HepG2 (cell line): ENCODE measurements around the gene EEF1AKMT3. TPM values are rescaled to one million over a fixed set of nuclear protein-coding genes. Genes with fewer than 3 reads are reported as not detected.

ENCODE experiments used
- ATF6 ChIP-seq: sonication (generic); formaldehyde crosslinking; conservative IDR thresholded peaks from 2 replicates; pipeline ENCODE4 v1.4.0; 2020; ENCODE audit warnings: missing genetic modification reagents
- CEBPG ChIP-seq: IDR thresholded peaks from 2 replicates; pipeline ENCODE4 v1.6.1; 2016
- CSRNP1 ChIP-seq: sonication (generic); formaldehyde crosslinking; IDR thresholded peaks from 2 replicates; pipeline ENCODE4 v1.8.1; 2023; ENCODE audit warnings: mild to moderate bottlenecking, missing genetic modification reagents
- HIC2 ChIP-seq: sonication (generic); formaldehyde crosslinking; IDR thresholded peaks from 2 replicates; pipeline ENCODE4 v1.9.0; 2022; ENCODE audit warnings: low read depth, missing genetic modification reagents
- HMG20B ChIP-seq: conservative IDR thresholded peaks from 2 replicates; pipeline ENCODE4 v1.6.1; 2016; ENCODE audit warnings: missing genetic modification reagents, missing compliant biosample characterization
- JARID2 ChIP-seq: sonication (generic); formaldehyde crosslinking; IDR thresholded peaks from 2 replicates; pipeline ENCODE4 v1.8.1; 2023; ENCODE audit warnings: missing genetic modification reagents, inconsistent platforms; ENCODE audit not compliant: insufficient replicate concordance
- KLF11 ChIP-seq: IDR thresholded peaks from 2 replicates; pipeline ENCODE4 v1.6.1; 2016; ENCODE audit warnings: missing compliant biosample characterization
- RERE ChIP-seq: IDR thresholded peaks from 2 replicates; pipeline ENCODE4 v1.6.1; 2016; ENCODE audit warnings: low read depth, missing genetic modification reagents, missing compliant biosample characterization
- SAP130 ChIP-seq: IDR thresholded peaks from 2 replicates; pipeline ENCODE4 v1.6.1; 2016; ENCODE audit warnings: low read depth
- SOX6 ChIP-seq, 2 experiments: fragments of 450-650 bp in 1 of 2; sonication (generic) in 1 of 2; formaldehyde crosslinking in 1 of 2; IDR thresholded peaks; 2 replicates each; pipeline versions ENCODE4 v1.4.0 to v1.6.1; 2017 to 2020; ENCODE audit warnings: antibody characterized with exemption in 1 of 2, mild to moderate bottlenecking in 1 of 2, missing genetic modification reagents in 1 of 2
- TCF7 ChIP-seq: sonication (generic); IDR thresholded peaks from 2 replicates; pipeline ENCODE4 v1.6.1; 2016; ENCODE audit warnings: antibody characterized with exemption, low read depth
- ZMAT5 ChIP-seq: sonication (generic); formaldehyde crosslinking; IDR thresholded peaks from 2 replicates; pipeline ENCODE4 v1.5.0; 2020; ENCODE audit warnings: mild to moderate bottlenecking, low read depth, missing genetic modification reagents, borderline replicate concordance
- ZNF264 ChIP-seq: sonication (generic); formaldehyde crosslinking; IDR thresholded peaks from 2 replicates; pipeline ENCODE4 v1.4.0; 2020; ENCODE audit warnings: missing genetic modification reagents
- ZNF292 ChIP-seq: sonication (generic); formaldehyde crosslinking; IDR thresholded peaks from 2 replicates; pipeline ENCODE4 v1.8.1; 2022; ENCODE audit warnings: mild to moderate bottlenecking, low read depth, missing genetic modification reagents, borderline replicate concordance
- ZNF800 ChIP-seq: sonication (generic); formaldehyde crosslinking; IDR thresholded peaks from 2 replicates; pipeline ENCODE4 v1.4.0; 2020; ENCODE audit warnings: missing genetic modification reagents
- polyA plus RNA-seq, 8 experiments: library from polyadenylated mRNA; depleted of rRNA in 3 of 8; stranded (reverse) in 7 of 8; unstranded in 1 of 8; fragments of >200 nt; fragmentation: Illumina TruSeq in 4 of 8; extraction: Trizol in 4 of 8; gene quantifications; 2 replicates each; pipeline versions ENCODE4 v1.2.1 to v1.2.3, GENCODE V29; 2011 to 2016; ENCODE audit warnings: low read depth in 4 of 8, missing spikeins in 1 of 8, mixed read lengths in 1 of 8; ENCODE audit not compliant: insufficient read depth in 1 of 8
- total RNA-seq, 5 experiments: library from RNA; depleted of rRNA; stranded (reverse); fragments of >200 nt; fragmentation: Illumina TruSeq; extraction: Trizol; gene quantifications; 2 replicates each; pipeline ENCODE4 v1.2.3, GENCODE V29; 2016; ENCODE audit warnings: low read depth in 1 of 5

The EEF1AKMT3 gene
- total and polyA plus RNA-seq, 2 of the 13 experiments (the other 11 are each of a cell fraction or from before 2014, with no cell fraction given), result 4.7 to 11.4 TPM

- TF ChIP-seq ZNF800 (CRISPR knock-in tag) (peak; percentile 86; the same call in 1 of the 2 replicates), SAP130 (CRISPR knock-in tag) (peak; percentile 52), KLF11 (CRISPR knock-in tag) (no peak), HIC2 (CRISPR knock-in tag) (no peak), TCF7 (no peak), ZMAT5 (CRISPR knock-in tag) (no peak), ZNF292 (CRISPR knock-in tag) (0 out of 2 replicates have a peak, but pooled peaks have one; percentile 43), HMG20B (CRISPR knock-in tag) (0 out of 2 replicates have a peak, but pooled peaks have one; percentile 28), SOX6 (IDR thresholded peaks at IDR 0.05) (no peak), SOX6 (CRISPR knock-in tag; IDR thresholded peaks at IDR 0.05) (0 out of 2 replicates have a peak, but pooled peaks have one; percentile 41), CSRNP1 (CRISPR knock-in tag) (no peak; the same call in 1 of the 2 replicates), ZNF264 (no peak), CEBPG (CRISPR knock-in tag) (no peak), RERE (CRISPR knock-in tag) (no peak), ATF6 (CRISPR knock-in tag) (no peak), JARID2 (CRISPR knock-in tag) (no peak)
Measured at GRCh38 chr12:57765003-57765697, 7.3 kb upstream of the EEF1AKMT3 start (continued).
